AG04449 (cell line): Measurements from ENCODE around the gene POLA2.

Experiments
- CTCF ChIA-PET: fragments of 350-600 bp; formaldehyde crosslinking; extraction: SDS; loops from one replicate; lab custom pipeline; 2021; ENCODE audit warnings: antibody characterized with exemption; lab: Yijun Ruan, JAX
- POLR2A ChIA-PET: fragments of 400-600, 350-600 bp; formaldehyde crosslinking; extraction: SDS; loops from one replicate; lab custom pipeline; 2020; ENCODE audit warnings: antibody characterized with exemption, inconsistent platforms; lab: Yijun Ruan, JAX
- DNase-seq: peaks from one replicate; pipeline ENCODE4 v3.0.0-alpha.2; 2010; ENCODE audit warnings: low read depth, low spot score
- H3K4me3 ChIP-seq: 2 replicates; pipeline ENCODE4 v1.5.1; 2011; ENCODE audit warnings: low read depth, mild to moderate bottlenecking, control low read depth, low read length
- TF ChIP-seq, protein P1 (sequence below): IDR thresholded peaks from one replicate; pipeline ENCODE4 v1.5.1; 2011; ENCODE audit warnings: mild to moderate bottlenecking, moderate library complexity, low read length, control low read depth, inconsistent platforms; ENCODE audit not compliant: insufficient read depth; ENCODE audit errors: missing control alignments

POLA2 gene

GRCh38 chr11:65334696-65335295, 73.0 kb downstream of the POLA2 start:
- ChIA-PET CTCF (interaction anchor here (1.1 to 34.5 kb wide), 6 partner anchors 9 to 109 kb away, joined by 3 to 1993 read pairs (median 58); partner anchors contain the start of genes CDC42EP2 and POLA2), POLR2A (interaction anchor here (0.6 to 2.4 kb wide), 4 partner anchors 43 to 157 kb away, joined by 3 to 7 read pairs (median 4); partner anchors contain the start of genes NEAT1 and POLA2)
- no peak for DNase-seq
- TF ChIP-seq, protein P1, sequence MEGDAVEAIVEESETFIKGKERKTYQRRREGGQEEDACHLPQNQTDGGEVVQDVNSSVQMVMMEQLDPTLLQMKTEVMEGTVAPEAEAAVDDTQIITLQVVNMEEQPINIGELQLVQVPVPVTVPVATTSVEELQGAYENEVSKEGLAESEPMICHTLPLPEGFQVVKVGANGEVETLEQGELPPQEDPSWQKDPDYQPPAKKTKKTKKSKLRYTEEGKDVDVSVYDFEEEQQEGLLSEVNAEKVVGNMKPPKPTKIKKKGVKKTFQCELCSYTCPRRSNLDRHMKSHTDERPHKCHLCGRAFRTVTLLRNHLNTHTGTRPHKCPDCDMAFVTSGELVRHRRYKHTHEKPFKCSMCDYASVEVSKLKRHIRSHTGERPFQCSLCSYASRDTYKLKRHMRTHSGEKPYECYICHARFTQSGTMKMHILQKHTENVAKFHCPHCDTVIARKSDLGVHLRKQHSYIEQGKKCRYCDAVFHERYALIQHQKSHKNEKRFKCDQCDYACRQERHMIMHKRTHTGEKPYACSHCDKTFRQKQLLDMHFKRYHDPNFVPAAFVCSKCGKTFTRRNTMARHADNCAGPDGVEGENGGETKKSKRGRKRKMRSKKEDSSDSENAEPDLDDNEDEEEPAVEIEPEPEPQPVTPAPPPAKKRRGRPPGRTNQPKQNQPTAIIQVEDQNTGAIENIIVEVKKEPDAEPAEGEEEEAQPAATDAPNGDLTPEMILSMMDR = no peak
- H3K4me3 ChIP-seq = peak overlapping the region; percentile 93

DNA sequence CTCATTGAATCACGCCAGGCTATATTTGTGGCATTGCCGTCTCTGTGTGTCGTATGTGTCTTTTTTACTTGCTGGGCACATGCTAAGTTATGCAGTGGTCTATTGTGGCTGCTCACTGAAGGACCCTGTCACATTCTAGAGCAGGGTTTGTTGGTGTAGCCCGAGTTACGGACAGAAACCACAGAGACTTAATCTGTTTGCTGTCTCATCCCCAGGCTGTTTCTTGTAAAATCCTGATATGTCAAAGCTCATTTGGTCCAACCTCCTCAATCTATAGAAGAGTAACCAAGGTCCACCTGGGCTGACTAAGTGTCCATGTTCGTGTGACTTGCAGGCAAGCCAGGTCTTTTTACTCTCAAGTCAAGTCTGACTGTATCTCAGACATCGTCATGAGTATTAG, 76.9 kb downstream of the POLA2 start:
- no peak for DNase-seq
- TF ChIP-seq, protein P1 = no peak
- CTCF ChIA-PET = interaction anchor here (1.1 to 34.5 kb wide), 5 partner anchors 8 to 55 kb away, joined by 4 to 1993 read pairs (median 36); partner anchors contain the start of gene POLA2
- POLR2A ChIA-PET = interaction anchor here (0.6 kb wide), 1 partner anchor 510 kb away, joined by 3 read pairs; no protein-coding TSS in a partner anchor
- no peak overlapping the region for H3K4me3 ChIP-seq

DNA sequence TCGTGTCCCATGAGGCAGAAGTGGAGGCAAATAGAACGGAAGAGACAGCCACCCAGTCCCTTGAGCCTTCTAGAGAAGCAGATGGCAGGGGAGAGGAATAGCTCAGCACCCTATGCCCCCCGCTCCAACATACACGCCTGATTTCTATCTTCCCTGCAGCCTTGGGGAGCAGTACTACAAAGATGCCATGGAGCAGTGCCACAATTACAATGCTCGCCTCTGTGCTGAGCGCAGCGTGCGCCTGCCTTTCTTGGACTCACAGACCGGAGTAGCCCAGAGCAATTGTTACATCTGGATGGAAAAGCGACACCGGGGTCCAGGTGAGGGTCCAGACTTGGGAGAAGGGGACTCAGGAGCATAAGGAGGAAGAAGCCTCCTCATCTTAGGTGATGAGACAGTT, 78.5 kb downstream of the POLA2 start:
- no peak overlapping the region for H3K4me3 ChIP-seq
- CTCF ChIA-PET = interaction anchor here (4.3 to 34.5 kb wide), 3 partner anchors 10 to 57 kb away, joined by 36 to 1993 read pairs (median 52); partner anchors contain the start of gene POLA2
- POLR2A ChIA-PET = no interaction called here
- TF ChIP-seq, protein P1 = no peak
- DNase-seq = no peak

GRCh38 chr11:65341856-65342255, 80.1 kb downstream of the POLA2 start:
- POLR2A ChIA-PET = no interaction called here
- TF ChIP-seq, protein P1 = no peak
- H3K4me3 ChIP-seq = no peak overlapping the region
- DNase-seq = no peak
- CTCF ChIA-PET = interaction anchor here (0.6 to 34.5 kb wide), 9 partner anchors 8 to 58 kb away, joined by 3 to 1993 read pairs (median 3); partner anchors contain the start of genes CDC42EP2, DPF2 and POLA2
